Fibroblast of skin of scalp (primary cell): ENCODE results near the gene CNOT2.
A peak's percentile ranks its signal among the peaks of the same experiment; 100 is the strongest.

Source experiments
- DNase-seq: peaks from one replicate; pipeline ENCODE4 v3.0.0-alpha.2; 2013

CNOT2 gene

GRCh38 chr12:70305794-70306193 is 62.6 kb downstream of the CNOT2 start:
- DNase-seq = peak; percentile 20

GRCh38 chr12:70306676-70307075 is 63.4 kb downstream of the CNOT2 start:
- DNase-seq = no peak

GRCh38 chr12:70307868-70308267 is 64.6 kb downstream of the CNOT2 start:
- no peak for DNase-seq

- DNase-seq = no peak
These were observed 66.1 kb downstream of the CNOT2 start for GRCh38 chr12:70309348-70309747.

GRCh38 chr12:70314145-70314544 is 70.9 kb downstream of the CNOT2 start:
- DNase-seq = no peak

- no peak for DNase-seq
These were observed 74.5 kb downstream of the CNOT2 start for GRCh38 chr12:70317781-70318180.

- DNase-seq = no peak
These were observed 76.4 kb downstream of the CNOT2 start for GRCh38 chr12:70319605-70320004.

GRCh38 chr12:70321191-70321590 is 78.0 kb downstream of the CNOT2 start:
- no peak for DNase-seq

GRCh38 chr12:70327541-70327940 is 84.3 kb downstream of the CNOT2 start:
- no peak for DNase-seq

GRCh38 chr12:70329728-70330127 is 86.5 kb downstream of the CNOT2 start:
- no peak for DNase-seq

- DNase-seq = no peak
These were observed 86.9 kb downstream of the CNOT2 start for GRCh38 chr12:70330158-70330557.

GRCh38 chr12:70332236-70332635 is 89.0 kb downstream of the CNOT2 start:
- DNase-seq = no peak

- no peak for DNase-seq
These were observed 91.5 kb downstream of the CNOT2 start for GRCh38 chr12:70334742-70335141.

- peak; percentile 28 for DNase-seq
These were observed 95.3 kb downstream of the CNOT2 start for GRCh38 chr12:70338531-70338930.

GRCh38 chr12:70351076-70351475 is 107.8 kb downstream of the CNOT2 start:
- DNase-seq = no peak

GRCh38 chr12:70353780-70354660 is 110.8 kb downstream of the CNOT2 start:
- DNase-seq = no peak

GRCh38 chr12:70354787-70355186 is 111.6 kb downstream of the CNOT2 start:
- DNase-seq = no peak

GRCh38 chr12:70355972-70356371 is 112.7 kb downstream of the CNOT2 start:
- DNase-seq = no peak

- DNase-seq = no peak
These were observed 116.4 kb downstream of the CNOT2 start for GRCh38 chr12:70359458-70360197.

- DNase-seq = no peak
These were observed 117.0 kb downstream of the CNOT2 start for GRCh38 chr12:70360218-70360617.

GRCh38 chr12:70364695-70365397 is 121.6 kb downstream of the CNOT2 start:
- no peak for DNase-seq

- no peak for DNase-seq
These were observed 122.1 kb downstream of the CNOT2 start for GRCh38 chr12:70365398-70365647.
